Esophagus squamous epithelium (tissue), 4 donors: ENCODE measurements around the gene PCSK5.

ENCODE experiments used
- POLR2A ChIP-seq, 4 donors: fragments of 450-650 bp; IDR thresholded peaks; one replicate each; pipeline ENCODE4 v1.6.1; 2017; ENCODE audit warnings: antibody characterized with exemption in 4 of 4, mild to moderate bottlenecking in 4 of 4, moderate library complexity in 3 of 4
- TF ChIP-seq, protein P1 (sequence below), 6 experiments: fragments of 450-650 bp in 4 of 6; fragments of 200-600 bp in 2 of 6; sonication (generic) in 2 of 6; IDR thresholded peaks; one replicate each; pipeline ENCODE4 v1.5.1; 2016 to 2019; ENCODE audit warnings: antibody characterized with exemption in 6 of 6, mild to moderate bottlenecking in 4 of 6, moderate library complexity in 4 of 6

GRCh38 chr9:76022317-76022716 lies 131.8 kb downstream of the PCSK5 start:
- TF ChIP-seq, protein P1, sequence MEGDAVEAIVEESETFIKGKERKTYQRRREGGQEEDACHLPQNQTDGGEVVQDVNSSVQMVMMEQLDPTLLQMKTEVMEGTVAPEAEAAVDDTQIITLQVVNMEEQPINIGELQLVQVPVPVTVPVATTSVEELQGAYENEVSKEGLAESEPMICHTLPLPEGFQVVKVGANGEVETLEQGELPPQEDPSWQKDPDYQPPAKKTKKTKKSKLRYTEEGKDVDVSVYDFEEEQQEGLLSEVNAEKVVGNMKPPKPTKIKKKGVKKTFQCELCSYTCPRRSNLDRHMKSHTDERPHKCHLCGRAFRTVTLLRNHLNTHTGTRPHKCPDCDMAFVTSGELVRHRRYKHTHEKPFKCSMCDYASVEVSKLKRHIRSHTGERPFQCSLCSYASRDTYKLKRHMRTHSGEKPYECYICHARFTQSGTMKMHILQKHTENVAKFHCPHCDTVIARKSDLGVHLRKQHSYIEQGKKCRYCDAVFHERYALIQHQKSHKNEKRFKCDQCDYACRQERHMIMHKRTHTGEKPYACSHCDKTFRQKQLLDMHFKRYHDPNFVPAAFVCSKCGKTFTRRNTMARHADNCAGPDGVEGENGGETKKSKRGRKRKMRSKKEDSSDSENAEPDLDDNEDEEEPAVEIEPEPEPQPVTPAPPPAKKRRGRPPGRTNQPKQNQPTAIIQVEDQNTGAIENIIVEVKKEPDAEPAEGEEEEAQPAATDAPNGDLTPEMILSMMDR (IDR thresholded peaks at IDR 0.05) = no peak
- TF ChIP-seq POLR2A (IDR thresholded peaks at IDR 0.05) = no peak
